RPMI7951 (cell line): ENCODE results near the gene SMPD3. TPM values are rescaled to one million over a fixed set of nuclear protein-coding genes. Genes with fewer than 3 reads are reported as not detected.
"Not testable (repeated sequence)": the region's sequence is repeated elsewhere in the genome, so short reads cannot be mapped to it uniquely, and the experiment has no call there.

Source experiments
- DNase-seq: peaks from one replicate; pipeline ENCODE4 v3.0.0-alpha.2; 2012; ENCODE audit warnings: low read depth
- total RNA-seq: library from RNA; depleted of rRNA; stranded (reverse); fragments of >200 nt; shearing (Covaris generic); gene quantifications from 2 replicates; pipeline ENCODE4 v1.2.3, GENCODE V29; 2014; rRNA removed

Gene SMPD3
- 0.12 TPM in 1 of 2 replicates, not detected in the other for total RNA-seq

- DNase-seq: peak; percentile 98
Measured at GRCh38 chr16:68448360-68448970, at the start of gene SMPD3. TSS of gene SMPD3 (minus strand) at chr16:68448508. CDS start at chr16:68372181, 76,327 bp downstream.

- peak; percentile 36 for DNase-seq
Measured at GRCh38 chr16:68496689-68497088, 48.4 kb upstream of the SMPD3 start.

- not testable (repeated sequence) for DNase-seq
Measured at GRCh38 chr16:68494261-68494660, 46.0 kb upstream of the SMPD3 start.

- no peak for DNase-seq
Measured at GRCh38 chr16:68493412-68494070, 45.2 kb upstream of the SMPD3 start.

GRCh38 chr16:68492543-68493411 is 44.5 kb upstream of the SMPD3 start:
- no peak for DNase-seq

- DNase-seq: no peak
Measured at GRCh38 chr16:68492151-68492542, 43.8 kb upstream of the SMPD3 start.

- no peak for DNase-seq
Measured at GRCh38 chr16:68491576-68491950, 43.3 kb upstream of the SMPD3 start.

GRCh38 chr16:68490829-68491575 is 42.7 kb upstream of the SMPD3 start:
- peak; percentile 38 for DNase-seq

- DNase-seq: no peak
Measured at GRCh38 chr16:68490358-68490757, 42.0 kb upstream of the SMPD3 start.

GRCh38 chr16:68488554-68488953 is 40.2 kb upstream of the SMPD3 start:
- no peak for DNase-seq

GRCh38 chr16:68487669-68488068 is 39.4 kb upstream of the SMPD3 start:
- no peak for DNase-seq

GRCh38 chr16:68487203-68487514 is 38.9 kb upstream of the SMPD3 start:
- no peak for DNase-seq

GRCh38 chr16:68486502-68487202 is 38.3 kb upstream of the SMPD3 start:
- DNase-seq: no peak

GRCh38 chr16:68481636-68482035 is 33.3 kb upstream of the SMPD3 start:
- DNase-seq: no peak

GRCh38 chr16:68480084-68480995 is 32.0 kb upstream of the SMPD3 start:
- DNase-seq: no peak

- no peak for DNase-seq
Measured at GRCh38 chr16:68479271-68479670, 31.0 kb upstream of the SMPD3 start.

GRCh38 chr16:68478526-68479250 is 30.4 kb upstream of the SMPD3 start:
- DNase-seq: no peak

GRCh38 chr16:68475071-68475470 is 26.8 kb upstream of the SMPD3 start:
- DNase-seq: no peak

- DNase-seq: no peak
Measured at GRCh38 chr16:68473358-68474070, 25.2 kb upstream of the SMPD3 start.
